Testis (tissue), 2 donors: ENCODE data around the gene ASCC1.

Source experiments
- CTCF ChIP-seq, 3 experiments: fragments of 450-650 bp in 2 of 3; fragments of 200-600 bp in 1 of 3; sonication (generic) in 1 of 3; IDR thresholded peaks; one replicate each; pipeline ENCODE4 v1.5.1; 2016 to 2019; ENCODE audit warnings: antibody characterized with exemption in 3 of 3, mild to moderate bottlenecking in 2 of 3, moderate library complexity in 1 of 3
- POLR2A ChIP-seq: fragments of 450-650 bp; IDR thresholded peaks from one replicate; pipeline ENCODE4 v1.6.1; 2017; ENCODE audit warnings: antibody characterized with exemption, mild to moderate bottlenecking, moderate library complexity

GRCh38 chr10:72072046-72072445 is 144.0 kb downstream of the ASCC1 start:
- no peak for TF ChIP-seq CTCF (IDR thresholded peaks at IDR 0.05)
- TF ChIP-seq POLR2A, result no peak
